OCI-LY1 (cell line): ENCODE data around the gene ZNF593.

Source experiments
- H2AFZ ChIP-seq: fragments of 200-600 bp; sonication (generic), shearing (Covaris generic); 2 replicates; pipeline ENCODE4 v1.6.0; 2014; ENCODE audit warnings: antibody characterized with exemption, mild to moderate bottlenecking, low read length
- H3F3A ChIP-seq: fragments of 200-600 bp; sonication (generic), shearing (Covaris generic); 2 replicates; pipeline ENCODE4 v1.6.0; 2014; ENCODE audit warnings: mild to moderate bottlenecking, antibody characterized with exemption, low read length, moderate library complexity; ENCODE audit not compliant: insufficient read depth
- H3K27ac ChIP-seq: fragments of 200-600 bp; sonication (generic); 2 replicates; pipeline ENCODE4 v1.5.1; 2014; ENCODE audit warnings: low read length, mixed run types, mild to moderate bottlenecking, low read depth; ENCODE audit not compliant: poor library complexity, severe bottlenecking
- H3K27me3 ChIP-seq: fragments of 200-600 bp; sonication (generic); 2 replicates; pipeline ENCODE4 v1.6.0; 2014; ENCODE audit warnings: antibody characterized with exemption, mild to moderate bottlenecking, low read length, moderate library complexity; ENCODE audit not compliant: insufficient read depth
- H3K36me3 ChIP-seq: fragments of 200-600 bp; sonication (generic); 2 replicates; pipeline ENCODE4 v1.6.1; 2014; ENCODE audit warnings: mild to moderate bottlenecking, antibody characterized with exemption, low read length, moderate library complexity, mixed read lengths; ENCODE audit not compliant: insufficient read depth
- H3K4me1 ChIP-seq: fragments of 200-600 bp; sonication (generic); 2 replicates; pipeline ENCODE4 v1.5.1; 2014; ENCODE audit warnings: mild to moderate bottlenecking, low read length, moderate library complexity; ENCODE audit not compliant: insufficient read depth, severe bottlenecking
- H3K4me2 ChIP-seq: fragments of 200-600 bp; sonication (generic), shearing (Covaris generic); 2 replicates; pipeline ENCODE4 v1.6.1; 2014; ENCODE audit warnings: low read length
- H3K4me3 ChIP-seq: fragments of 200-600 bp; sonication (generic); 2 replicates; pipeline ENCODE4 v1.5.1; 2014; ENCODE audit warnings: low read length, low read depth, mild to moderate bottlenecking, mixed read lengths; ENCODE audit not compliant: poor library complexity, severe bottlenecking
- H3K79me2 ChIP-seq: fragments of 200-600 bp; shearing (Covaris generic); 2 replicates; pipeline ENCODE4 v1.6.1; 2016; ENCODE audit warnings: mixed run types, low read length, mixed read lengths; ENCODE audit not compliant: insufficient read depth
- H3K9ac ChIP-seq: fragments of 200-600 bp; sonication (generic), shearing (Covaris generic); 2 replicates; pipeline ENCODE4 v1.6.1; 2014; ENCODE audit warnings: mild to moderate bottlenecking, low read length, mixed read lengths
- H3K9me2 ChIP-seq: fragments of 200-600 bp; sonication (generic), shearing (Covaris generic); 2 replicates; pipeline ENCODE4 v1.6.1; 2014; ENCODE audit warnings: low read depth, mild to moderate bottlenecking, low read length, mixed read lengths
- H3K9me3 ChIP-seq: fragments of 200-600 bp; shearing (Covaris generic); 2 replicates; pipeline ENCODE4 v1.6.1; 2014; ENCODE audit warnings: low read length, mixed read lengths
- H4K20me1 ChIP-seq: fragments of 200-600 bp; sonication (generic), shearing (Covaris generic); 2 replicates; pipeline ENCODE4 v1.6.0; 2016; ENCODE audit warnings: mild to moderate bottlenecking, low read length; ENCODE audit not compliant: insufficient read depth
- EZH2 ChIP-seq: fragments of 200-600 bp; sonication (generic), shearing (Covaris generic); IDR thresholded peaks from 2 replicates; pipeline ENCODE4 v1.8.0; 2017; ENCODE audit warnings: borderline replicate concordance, mixed run types, mild to moderate bottlenecking, antibody characterized with exemption, low read length, moderate library complexity, mixed read lengths
- TF ChIP-seq, protein P1 (sequence below): fragments of 200-600 bp; sonication (generic), shearing (Covaris generic); IDR thresholded peaks from 2 replicates; pipeline ENCODE4 v1.5.1; 2017; ENCODE audit warnings: mild to moderate bottlenecking, antibody characterized with exemption, low read length, moderate library complexity, mixed read lengths

ZNF593 gene

GRCh38 chr1:26215246-26215645 is 45.5 kb downstream of the ZNF593 start:
- Histone ChIP-seq H2AFZ (no peak overlapping the region), H3K4me1 (no peaks in the 10 kb centered on the region), H3K36me3 (no peaks in the 10 kb centered on the region), H3K4me2 (no peak overlapping the region), H3K9me3 (no peaks in the 10 kb centered on the region), H3K79me2 (no peaks in the 10 kb centered on the region), H3K4me3 (no peak overlapping the region), H3K9me2 (no peaks in the 10 kb centered on the region), H3K9ac (no peak overlapping the region), H3K27me3 (no peaks in the 10 kb centered on the region), H4K20me1 (no peaks in the 10 kb centered on the region), H3F3A (no peaks in the 10 kb centered on the region), H3K27ac (no peak overlapping the region)
- TF ChIP-seq, protein P1, sequence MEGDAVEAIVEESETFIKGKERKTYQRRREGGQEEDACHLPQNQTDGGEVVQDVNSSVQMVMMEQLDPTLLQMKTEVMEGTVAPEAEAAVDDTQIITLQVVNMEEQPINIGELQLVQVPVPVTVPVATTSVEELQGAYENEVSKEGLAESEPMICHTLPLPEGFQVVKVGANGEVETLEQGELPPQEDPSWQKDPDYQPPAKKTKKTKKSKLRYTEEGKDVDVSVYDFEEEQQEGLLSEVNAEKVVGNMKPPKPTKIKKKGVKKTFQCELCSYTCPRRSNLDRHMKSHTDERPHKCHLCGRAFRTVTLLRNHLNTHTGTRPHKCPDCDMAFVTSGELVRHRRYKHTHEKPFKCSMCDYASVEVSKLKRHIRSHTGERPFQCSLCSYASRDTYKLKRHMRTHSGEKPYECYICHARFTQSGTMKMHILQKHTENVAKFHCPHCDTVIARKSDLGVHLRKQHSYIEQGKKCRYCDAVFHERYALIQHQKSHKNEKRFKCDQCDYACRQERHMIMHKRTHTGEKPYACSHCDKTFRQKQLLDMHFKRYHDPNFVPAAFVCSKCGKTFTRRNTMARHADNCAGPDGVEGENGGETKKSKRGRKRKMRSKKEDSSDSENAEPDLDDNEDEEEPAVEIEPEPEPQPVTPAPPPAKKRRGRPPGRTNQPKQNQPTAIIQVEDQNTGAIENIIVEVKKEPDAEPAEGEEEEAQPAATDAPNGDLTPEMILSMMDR = no peak
- no peak for TF ChIP-seq EZH2

DNA sequence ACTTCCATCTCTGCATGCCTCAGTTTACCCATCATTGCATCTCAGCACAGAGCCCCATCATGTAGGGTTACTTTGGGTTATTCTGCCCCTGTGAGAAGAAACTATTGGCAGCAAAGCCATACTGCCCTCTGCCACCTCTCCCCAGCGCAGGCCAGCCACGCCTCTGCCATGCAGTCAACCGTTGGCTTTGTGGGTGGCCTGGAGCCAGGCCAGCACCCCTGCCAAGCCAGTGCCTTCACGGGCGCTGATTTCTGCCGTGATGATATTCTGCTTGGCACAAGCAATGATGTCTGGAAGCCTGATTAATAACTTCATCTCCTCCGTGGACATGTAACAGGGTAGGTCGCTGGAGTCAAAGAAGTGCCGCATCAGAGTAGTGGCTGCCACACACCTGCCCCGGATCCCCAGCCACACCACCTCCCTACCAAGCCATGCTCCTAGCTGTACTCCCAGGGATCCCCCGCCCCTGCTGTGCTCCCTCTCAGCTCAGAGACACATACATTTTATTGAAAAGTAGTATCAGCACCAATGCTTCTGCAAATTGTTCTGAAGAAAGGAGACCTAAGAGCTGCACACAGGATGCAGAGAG is 49.3 kb downstream of the ZNF593 start:
- Histone ChIP-seq H3K36me3 (no peaks in the 10 kb centered on the region), H3K9me2 (no peaks in the 10 kb centered on the region), H3K79me2 (no peaks in the 10 kb centered on the region), H3K4me3 (no peak overlapping the region), H3K9ac (no peak overlapping the region), H3K4me2 (no peak overlapping the region), H4K20me1 (no peaks in the 10 kb centered on the region), H3K27me3 (peaks cover 5% of the 10 kb centered on the region; the same call in 1 of the 2 replicates), H3K9me3 (no peaks in the 10 kb centered on the region), H3K27ac (no peak overlapping the region), H3K4me1 (no peaks in the 10 kb centered on the region), H3F3A (no peaks in the 10 kb centered on the region), H2AFZ (no peak overlapping the region)
- no peak for TF ChIP-seq EZH2
- TF ChIP-seq, protein P1 = no peak
